Parathyroid adenoma (tissue), 2 donors: ENCODE data around the gene SLC39A6.
"Not testable (repeated sequence)": the region's sequence is repeated elsewhere in the genome, so short reads cannot be mapped to it uniquely, and the experiment has no call there.

Experiments
- H2AFZ ChIP-seq: fragments of 300-600 bp; sonication (generic); one replicate; pipeline ENCODE4 v1.7.0; 2017; ENCODE audit warnings: antibody characterized with exemption, mild to moderate bottlenecking
- H3K27ac ChIP-seq: fragments of 300-600 bp; sonication (generic); one replicate; pipeline ENCODE4 v1.7.0; 2017
- H3K27me3 ChIP-seq: fragments of 300-600 bp; sonication (generic); one replicate; pipeline ENCODE4 v1.7.0; 2017; ENCODE audit warnings: low read length; ENCODE audit not compliant: control insufficient read depth, insufficient read depth
- H3K36me3 ChIP-seq: fragments of 300-600 bp; sonication (generic); one replicate; pipeline ENCODE4 v1.7.0; 2017; ENCODE audit warnings: low read length; ENCODE audit not compliant: control insufficient read depth, insufficient read depth
- H3K4me1 ChIP-seq: fragments of 300-600 bp; sonication (generic); one replicate; pipeline ENCODE4 v1.7.0; 2017; ENCODE audit warnings: control low read depth
- H3K4me2 ChIP-seq: fragments of 300-600 bp; sonication (generic); one replicate; pipeline ENCODE4 v1.7.0; 2017; ENCODE audit warnings: low read length
- H3K4me3 ChIP-seq: fragments of 300-600 bp; sonication (generic); one replicate; pipeline ENCODE4 v1.7.0; 2017; ENCODE audit warnings: low read depth, low read length
- H3K79me2 ChIP-seq: fragments of 300-600 bp; sonication (generic); one replicate; pipeline ENCODE4 v1.7.0; 2017; ENCODE audit warnings: control low read depth
- H3K9ac ChIP-seq: fragments of 300-600 bp; sonication (generic); one replicate; pipeline ENCODE4 v1.7.0; 2017; ENCODE audit warnings: mild to moderate bottlenecking
- H3K9me3 ChIP-seq: fragments of 300-600 bp; sonication (generic); one replicate; pipeline ENCODE4 v1.7.0; 2017; ENCODE audit warnings: low read length; ENCODE audit not compliant: control insufficient read depth
- CTCF ChIP-seq: fragments of 300-600 bp; sonication (generic); IDR thresholded peaks from one replicate; pipeline ENCODE4 v1.7.0; 2017; ENCODE audit warnings: antibody characterized with exemption, mild to moderate bottlenecking
- donor health status: primary hyperparathyroidism.

SLC39A6 gene

GRCh38 chr18:36078751-36079529 lies 50.2 kb downstream of the SLC39A6 start:
- Histone ChIP-seq H2AFZ (no peak overlapping the region), H3K36me3 (no peaks in the 10 kb centered on the region), H3K9ac (no peak overlapping the region), H3K27ac (no peak overlapping the region), H3K4me2 (no peak overlapping the region), H3K27me3 (no peaks in the 10 kb centered on the region), H3K9me3 (no peaks in the 10 kb centered on the region), H3K79me2 (no peaks in the 10 kb centered on the region), H3K4me3 (no peak overlapping the region), H3K4me1 (no peaks in the 10 kb centered on the region)
- TF ChIP-seq CTCF: no peak

- not testable (repeated sequence) for H2AFZ ChIP-seq, H3K4me1 ChIP-seq, H3K9ac ChIP-seq, H3K27me3 ChIP-seq, H3K4me2 ChIP-seq, H3K79me2 ChIP-seq, H3K27ac ChIP-seq, H3K4me3 ChIP-seq, H3K36me3 ChIP-seq, H3K9me3 ChIP-seq
Measured at GRCh38 chr18:36077764-36078163, 51.4 kb downstream of the SLC39A6 start.

GRCh38 chr18:36075862-36076587 lies 53.1 kb downstream of the SLC39A6 start:
- H3K36me3 ChIP-seq: no peaks in the 10 kb centered on the region
- no peaks in the 10 kb centered on the region for H3K4me1 ChIP-seq
- H3K9me3 ChIP-seq: no peaks in the 10 kb centered on the region
- H3K9ac ChIP-seq: no peak overlapping the region
- H3K27ac ChIP-seq: no peak overlapping the region
- H3K79me2 ChIP-seq: no peaks in the 10 kb centered on the region
- no peak for TF ChIP-seq CTCF
- no peak overlapping the region for H3K4me2 ChIP-seq
- H3K27me3 ChIP-seq: no peaks in the 10 kb centered on the region
- H2AFZ ChIP-seq: no peak overlapping the region
- no peak overlapping the region for H3K4me3 ChIP-seq

- TF ChIP-seq CTCF: no peak
- H2AFZ ChIP-seq: no peak overlapping the region
- H3K9me3 ChIP-seq: no peaks in the 10 kb centered on the region
- no peaks in the 10 kb centered on the region for H3K27me3 ChIP-seq
- no peaks in the 10 kb centered on the region for H3K4me1 ChIP-seq
- no peak overlapping the region for H3K4me2 ChIP-seq
- no peak overlapping the region for H3K27ac ChIP-seq
- no peaks in the 10 kb centered on the region for H3K79me2 ChIP-seq
- H3K36me3 ChIP-seq: no peaks in the 10 kb centered on the region
- no peak overlapping the region for H3K4me3 ChIP-seq
- H3K9ac ChIP-seq: no peak overlapping the region
Measured at GRCh38 chr18:36074435-36074834, 54.7 kb downstream of the SLC39A6 start.

GRCh38 chr18:36073676-36074075 lies 55.5 kb downstream of the SLC39A6 start:
- no peak overlapping the region for H3K9ac ChIP-seq
- H3K4me3 ChIP-seq: no peak overlapping the region
- no peak overlapping the region for H2AFZ ChIP-seq
- H3K79me2 ChIP-seq: no peaks in the 10 kb centered on the region
- TF ChIP-seq CTCF: no peak
- H3K4me1 ChIP-seq: no peaks in the 10 kb centered on the region
- H3K27ac ChIP-seq: no peak overlapping the region
- no peaks in the 10 kb centered on the region for H3K36me3 ChIP-seq
- no peaks in the 10 kb centered on the region for H3K27me3 ChIP-seq
- H3K9me3 ChIP-seq: no peaks in the 10 kb centered on the region
- no peak overlapping the region for H3K4me2 ChIP-seq

- not testable (repeated sequence) for H3K4me3 ChIP-seq, H3K79me2 ChIP-seq, H3K36me3 ChIP-seq, H3K4me1 ChIP-seq, H3K9ac ChIP-seq, H2AFZ ChIP-seq, H3K9me3 ChIP-seq, H3K27me3 ChIP-seq, H3K27ac ChIP-seq, H3K4me2 ChIP-seq
Measured at GRCh38 chr18:36072406-36072805, 56.7 kb downstream of the SLC39A6 start.
